NCI-H510A (cell line): ENCODE results near the gene FGA.
"Not testable (repeated sequence)": the region's sequence is repeated elsewhere in the genome, so short reads cannot be mapped to it uniquely, and the experiment has no call there.

Experiments used
- DNase-seq: peaks from one replicate; lab custom pipeline; 2025; lab: John Stamatoyannopoulos, UW

The FGA gene

GRCh38 chr4:154606728-154607723, 16.5 kb upstream of the FGA start:
- DNase-seq, result no peak

GRCh38 chr4:154604696-154605200, 14.2 kb upstream of the FGA start:
- no peak for DNase-seq

- no peak for DNase-seq
Observed at GRCh38 chr4:154603033-154603943, 12.7 kb upstream of the FGA start.

GRCh38 chr4:154602404-154603020, 12.0 kb upstream of the FGA start:
- DNase-seq, result no peak

- no peak for DNase-seq
Observed at GRCh38 chr4:154597798-154598774, 7.5 kb upstream of the FGA start.

- DNase-seq, result not testable (repeated sequence)
Observed at GRCh38 chr4:154597281-154597680, 6.7 kb upstream of the FGA start.

GRCh38 chr4:154595807-154596206, 5.3 kb upstream of the FGA start:
- no peak for DNase-seq

GRCh38 chr4:154594343-154594742, 3.8 kb upstream of the FGA start:
- DNase-seq, result not testable (repeated sequence)

- no peak for DNase-seq
Observed at GRCh38 chr4:154593868-154594267, 3.3 kb upstream of the FGA start.

- DNase-seq, result no peak
Observed at GRCh38 chr4:154591890-154592289, 1.3 kb upstream of the FGA start.

GRCh38 chr4:154589296-154590197, 995 bp downstream of the FGA start:
- no peak for DNase-seq

- DNase-seq, result no peak
Observed at GRCh38 chr4:154588198-154588597, 2.3 kb downstream of the FGA start.

GRCh38 chr4:154586296-154587033, 4.1 kb downstream of the FGA start:
- DNase-seq, result no peak

GRCh38 chr4:154585369-154586018, 5.0 kb downstream of the FGA start:
- no peak for DNase-seq

- DNase-seq, result no peak
Observed at GRCh38 chr4:154584259-154584658, 6.3 kb downstream of the FGA start.

GRCh38 chr4:154583677-154584076, 6.9 kb downstream of the FGA start:
- no peak for DNase-seq

- DNase-seq, result no peak
Observed at GRCh38 chr4:154583230-154583629, 7.3 kb downstream of the FGA start.

- no peak for DNase-seq
Observed at GRCh38 chr4:154582723-154583122, 7.8 kb downstream of the FGA start.
